ENCODE results near the gene SETX. TPM values are rescaled to one million over a fixed set of nuclear protein-coding genes. Genes with fewer than 3 reads are reported as not detected.

The SETX gene
- total RNA-seq, 1 experiment from 2014 or later: 44.3 TPM

GRCh38 chr9:132391449-132391848 is 36.7 kb upstream of the SETX start:
- no peak overlapping the region for H3K4ac ChIP-seq (ENCODE audit: low read depth, low read length)
- no peaks in the 10 kb centered on the region for H3K4me1 Mint-ChIP-seq
- no peak overlapping the region for H3K18ac ChIP-seq (ENCODE audit: insufficient read length, low read depth, low read length)
- DNase-seq: no peak
- H3K9me3 Mint-ChIP-seq: no peaks in the 10 kb centered on the region
- no peaks in the 10 kb centered on the region for H4K20me1 ChIP-seq (ENCODE audit: control insufficient read depth, insufficient read depth, insufficient read length)
- H2AFZ ChIP-seq (ENCODE audit: low read length): no peak overlapping the region
- H3K23ac ChIP-seq (ENCODE audit: insufficient read length, low read depth, low read length): no peak overlapping the region
- no peak overlapping the region for H3K9ac ChIP-seq (ENCODE audit: extremely low read depth, insufficient read length, low read length)
- no peak overlapping the region for H2BK120ac ChIP-seq (ENCODE audit: low read depth, low read length, poor library complexity, severe bottlenecking)
- H3K4me3 Mint-ChIP-seq: no peak overlapping the region
- no peaks in the 10 kb centered on the region for H3K79me2 ChIP-seq (ENCODE audit: insufficient read depth, low read length)
- H2BK20ac ChIP-seq (ENCODE audit: low read depth, low read length, poor library complexity, severe bottlenecking): no peak overlapping the region
- H3K79me1 ChIP-seq (ENCODE audit: insufficient read depth, low read depth, low read length, poor library complexity, severe bottlenecking): no peaks in the 10 kb centered on the region
- no peak overlapping the region for H2AK5ac ChIP-seq (ENCODE audit: insufficient read length, low read length)
- H4K5ac ChIP-seq (ENCODE audit: insufficient read length, low read depth, low read length): no peak overlapping the region
- H3K56ac ChIP-seq (ENCODE audit: insufficient read length, low read depth, low read length): no peak overlapping the region
- H3K4me1 ChIP-seq (ENCODE audit: insufficient read depth, low read length): no peaks in the 10 kb centered on the region
- H2BK15ac ChIP-seq (ENCODE audit: low read depth, low read length): no peak overlapping the region
- peaks cover 44 to 90% (median 88%) of the 10 kb centered on the region in 3 experiments; a peak in 6 of 7 replicates for H3K36me3 Mint-ChIP-seq (ENCODE audit: insufficient read depth in 1 of 3, low read depth in 3 of 3)
- no peak overlapping the region for H2BK5ac ChIP-seq (ENCODE audit: insufficient read length, low read length)
- no peaks in the 10 kb centered on the region for H3K9me3 ChIP-seq (ENCODE audit: control insufficient read depth, low read depth, low read length)
- no peak overlapping the region for H4K91ac ChIP-seq (ENCODE audit: insufficient read length, low read depth, low read length)
- no peaks in the 10 kb centered on the region for H3K27me3 ChIP-seq (ENCODE audit: insufficient read depth, low read length)
- H3K4me2 ChIP-seq (ENCODE audit: insufficient read depth, insufficient read length, low read length): no peak overlapping the region
- H4K8ac ChIP-seq (replicated peaks; ENCODE audit: insufficient read length, low read depth, low read length): no peak overlapping the region
- no peaks in the 10 kb centered on the region for H3K27me3 Mint-ChIP-seq (ENCODE audit: low read depth)
- no CpG with 5 or more reads among the region's 11 CpGs for WGBS (ENCODE audit: extremely low coverage, insufficient read length, low lambda C conversion rate)
- no peaks in the 10 kb centered on the region for H3K23me2 ChIP-seq (ENCODE audit: insufficient read length, low read depth, low read length, poor library complexity, severe bottlenecking)
- TF ChIP-seq CTCF (conservative IDR thresholded peaks at IDR 0.05): no peak
- H2BK12ac ChIP-seq (ENCODE audit: insufficient read length, low read depth, low read length): no peak overlapping the region
- H3K14ac ChIP-seq (ENCODE audit: insufficient read depth, low read length): no peak overlapping the region
- H3K27ac Mint-ChIP-seq: no peak overlapping the region; a peak in 1 of 7 replicates
- H3K27ac ChIP-seq (ENCODE audit: insufficient read length, low read depth, low read length): no peak overlapping the region
- no peak overlapping the region for H3T11ph ChIP-seq (ENCODE audit: low read length)
